Chondrocyte (in vitro differentiated cells): ENCODE data around the gene UMODL1. TPM values are rescaled to one million over a fixed set of nuclear protein-coding genes. Genes with fewer than 3 reads are reported as not detected.

Experiments
- DNase-seq: peaks from one replicate; pipeline ENCODE4 v3.0.0; 2021; ENCODE audit warnings: mixed read lengths, low spot score
- H3K27ac Mint-ChIP-seq: one replicate; pipeline ENCODE4 v1.8.0; 2021; ENCODE audit warnings: mild to moderate bottlenecking, moderate library complexity, mixed read lengths; ENCODE audit not compliant: unreplicated experiment
- H3K27me3 Mint-ChIP-seq: 2 replicates; pipeline ENCODE4 v1.8.0; 2021; ENCODE audit warnings: low read depth, mixed read lengths
- H3K36me3 Mint-ChIP-seq: 2 replicates; pipeline ENCODE4 v1.8.0; 2021; ENCODE audit warnings: low read depth, mixed read lengths
- H3K4me1 Mint-ChIP-seq: 2 replicates; pipeline ENCODE4 v1.8.0; 2021; ENCODE audit warnings: low read depth, mild to moderate bottlenecking, mixed read lengths
- H3K4me3 Mint-ChIP-seq: one replicate; pipeline ENCODE4 v1.8.0; 2021; ENCODE audit warnings: mild to moderate bottlenecking, moderate library complexity, mixed read lengths; ENCODE audit not compliant: unreplicated experiment
- H3K9me3 Mint-ChIP-seq: 2 replicates; pipeline ENCODE4 v1.8.0; 2021; ENCODE audit warnings: low read depth, mixed read lengths
- total RNA-seq: library from RNA; stranded (reverse); gene quantifications from 3 replicates; pipeline ENCODE4 v1.2.1, GENCODE V29; 2021
- TF ChIP-seq, protein P1 (sequence below): fragments of 200-600 bp; sonication (generic); IDR thresholded peaks from 2 replicates; pipeline ENCODE4 v1.5.0; 2021; ENCODE audit warnings: antibody characterized with exemption, mild to moderate bottlenecking, moderate library complexity

Gene UMODL1
- total RNA-seq, 1 donor from 2014 or later = not detected

DNA sequence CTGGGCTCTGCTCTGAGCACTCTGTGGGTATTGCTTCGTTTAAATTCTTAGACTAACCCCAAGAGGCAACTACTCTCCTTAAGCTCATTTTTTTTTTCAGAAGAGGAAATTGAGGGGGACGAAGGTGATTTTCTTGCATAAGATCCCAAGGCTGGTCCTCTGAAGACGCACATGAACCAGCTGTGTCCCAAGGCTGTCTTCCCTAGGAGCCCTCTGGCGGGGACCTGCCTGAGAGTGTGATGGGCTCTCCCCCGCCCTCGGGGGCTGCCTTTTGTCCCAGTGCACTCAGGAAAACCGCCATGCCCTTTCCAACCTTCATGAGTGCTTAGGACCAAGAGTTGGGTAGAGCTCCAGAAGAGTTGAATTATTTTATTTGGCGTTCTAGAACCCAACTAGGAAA, 21.7 kb downstream of the UMODL1 start:
- peaks cover 6% of the 10 kb centered on the region for H3K36me3 Mint-ChIP-seq
- H3K9me3 Mint-ChIP-seq = peaks cover 9% of the 10 kb centered on the region
- DNase-seq = no peak
- TF ChIP-seq, protein P1, sequence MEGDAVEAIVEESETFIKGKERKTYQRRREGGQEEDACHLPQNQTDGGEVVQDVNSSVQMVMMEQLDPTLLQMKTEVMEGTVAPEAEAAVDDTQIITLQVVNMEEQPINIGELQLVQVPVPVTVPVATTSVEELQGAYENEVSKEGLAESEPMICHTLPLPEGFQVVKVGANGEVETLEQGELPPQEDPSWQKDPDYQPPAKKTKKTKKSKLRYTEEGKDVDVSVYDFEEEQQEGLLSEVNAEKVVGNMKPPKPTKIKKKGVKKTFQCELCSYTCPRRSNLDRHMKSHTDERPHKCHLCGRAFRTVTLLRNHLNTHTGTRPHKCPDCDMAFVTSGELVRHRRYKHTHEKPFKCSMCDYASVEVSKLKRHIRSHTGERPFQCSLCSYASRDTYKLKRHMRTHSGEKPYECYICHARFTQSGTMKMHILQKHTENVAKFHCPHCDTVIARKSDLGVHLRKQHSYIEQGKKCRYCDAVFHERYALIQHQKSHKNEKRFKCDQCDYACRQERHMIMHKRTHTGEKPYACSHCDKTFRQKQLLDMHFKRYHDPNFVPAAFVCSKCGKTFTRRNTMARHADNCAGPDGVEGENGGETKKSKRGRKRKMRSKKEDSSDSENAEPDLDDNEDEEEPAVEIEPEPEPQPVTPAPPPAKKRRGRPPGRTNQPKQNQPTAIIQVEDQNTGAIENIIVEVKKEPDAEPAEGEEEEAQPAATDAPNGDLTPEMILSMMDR = no peak
- peaks cover 39% of the 10 kb centered on the region for H3K4me1 Mint-ChIP-seq
- peaks cover 1% of the 10 kb centered on the region for H3K27me3 Mint-ChIP-seq
- no peak overlapping the region for H3K4me3 Mint-ChIP-seq
- no peak overlapping the region for H3K27ac Mint-ChIP-seq

DNA sequence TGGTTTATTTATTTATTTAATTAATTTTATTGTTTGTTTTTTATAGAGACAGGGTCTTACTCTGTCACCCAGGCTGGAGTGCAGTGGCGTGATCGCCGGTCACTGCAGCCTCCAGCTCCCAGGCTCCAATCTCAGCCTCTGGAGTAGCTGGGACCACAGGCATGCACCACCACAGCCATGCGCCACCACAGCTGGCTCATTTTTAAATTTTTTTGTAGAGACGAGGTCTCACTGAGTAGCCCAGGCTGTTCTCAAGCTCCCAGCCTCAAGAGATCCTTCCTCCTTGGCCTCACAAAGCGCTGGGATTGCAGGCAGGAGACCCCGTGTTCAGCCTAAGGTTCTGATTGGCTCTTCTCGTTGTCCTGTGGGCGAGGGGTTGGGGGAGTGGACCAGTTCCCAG, 22.1 kb downstream of the UMODL1 start:
- peaks cover 43% of the 10 kb centered on the region for H3K4me1 Mint-ChIP-seq
- peaks cover 1% of the 10 kb centered on the region for H3K27me3 Mint-ChIP-seq
- no peak overlapping the region for H3K4me3 Mint-ChIP-seq
- peaks cover 9% of the 10 kb centered on the region for H3K9me3 Mint-ChIP-seq
- TF ChIP-seq, protein P1 = no peak
- peak overlapping the region; percentile 95 for H3K27ac Mint-ChIP-seq
- H3K36me3 Mint-ChIP-seq = peaks cover 6% of the 10 kb centered on the region
- no peak for DNase-seq

DNA sequence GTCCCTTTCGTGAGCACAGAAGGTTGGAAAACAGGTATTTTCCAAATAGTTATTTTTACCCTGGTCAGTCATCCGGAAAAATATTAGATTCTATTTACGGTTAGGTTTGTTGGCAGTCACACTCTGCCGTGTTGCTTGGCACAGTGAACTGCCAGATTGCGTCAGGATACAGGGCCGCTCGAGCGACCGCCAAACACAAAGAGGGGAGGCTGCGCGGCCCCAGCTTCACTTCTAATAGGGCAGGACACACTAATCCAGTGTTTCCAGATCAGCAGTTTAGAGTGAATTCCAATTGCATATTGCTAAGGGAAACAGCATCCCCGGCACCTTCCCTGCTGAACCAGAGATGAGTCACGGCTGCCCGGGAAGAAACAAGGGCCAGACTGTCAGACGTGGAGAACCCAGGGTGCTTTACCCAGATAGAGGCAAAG, 22.9 kb downstream of the UMODL1 start:
- Mint-ChIP-seq H3K4me1 (peaks cover 49% of the 10 kb centered on the region), H3K36me3 (peaks cover 6% of the 10 kb centered on the region), H3K27ac (peak overlapping the region; percentile 95), H3K9me3 (peaks cover 9% of the 10 kb centered on the region), H3K27me3 (no peaks in the 10 kb centered on the region), H3K4me3 (peak overlapping the region; percentile 12)
- no peak for DNase-seq
- TF ChIP-seq, protein P1 = no peak

DNA sequence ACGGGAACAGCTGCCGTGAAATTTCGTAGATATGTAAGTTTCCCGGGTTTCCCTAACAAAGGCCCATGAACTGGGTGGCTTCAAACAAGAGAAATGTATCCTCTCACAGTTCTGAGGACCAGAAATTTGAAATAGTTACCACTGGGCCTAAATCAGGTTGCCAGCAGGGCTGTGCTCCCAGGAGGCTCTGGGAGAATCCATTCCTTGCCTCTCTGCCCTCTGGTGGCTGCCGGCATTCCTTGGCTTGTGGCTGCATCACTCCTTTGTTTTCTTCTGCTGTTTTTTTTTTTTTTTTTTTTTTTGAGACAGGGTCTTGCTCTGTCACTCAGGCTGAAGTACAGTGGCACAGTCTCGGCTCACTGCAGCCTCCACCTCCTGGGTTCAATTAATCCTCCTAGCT, 23.7 kb downstream of the UMODL1 start:
- DNase-seq = no peak
- Mint-ChIP-seq H3K4me1 (peaks cover 52% of the 10 kb centered on the region), H3K27me3 (no peaks in the 10 kb centered on the region), H3K9me3 (peaks cover 9% of the 10 kb centered on the region), H3K27ac (peak overlapping the region; percentile 95), H3K36me3 (peaks cover 6% of the 10 kb centered on the region), H3K4me3 (no peak overlapping the region)
- TF ChIP-seq, protein P1 = peak; percentile 24

DNA sequence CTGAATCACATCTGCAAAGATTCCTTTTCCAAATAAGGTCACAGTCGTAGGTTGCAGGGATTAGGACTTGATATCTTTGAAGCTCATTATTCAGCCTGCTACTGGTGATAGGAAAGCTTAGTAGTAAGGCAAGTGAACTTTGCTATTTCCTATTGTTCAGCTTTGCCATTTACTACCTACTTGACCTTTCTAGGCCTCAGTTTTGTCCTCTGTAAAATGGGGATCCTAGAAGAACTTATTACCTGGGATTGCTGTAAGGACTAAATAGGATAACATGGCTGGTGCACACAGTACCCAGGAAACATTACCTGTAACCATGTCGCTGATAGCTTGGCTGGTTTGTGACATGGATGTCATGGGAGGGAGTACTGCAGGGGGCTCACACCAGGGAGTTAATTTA, 24.5 kb downstream of the UMODL1 start:
- H3K4me3 Mint-ChIP-seq = no peak overlapping the region

More for the DNA sequence above, 24.5 kb downstream of the UMODL1 start:
- Mint-ChIP-seq H3K4me1 (peaks cover 52% of the 10 kb centered on the region), H3K27ac (peak overlapping the region; percentile 5), H3K36me3 (peaks cover 6% of the 10 kb centered on the region), H3K27me3 (no peaks in the 10 kb centered on the region), H3K9me3 (peaks cover 9% of the 10 kb centered on the region)
- TF ChIP-seq, protein P1 = no peak
- no peak for DNase-seq
